Measurements from ENCODE around the gene MAP7. TPM values are rescaled to one million over a fixed set of nuclear protein-coding genes. Genes with fewer than 3 reads are reported as not detected.

Gene MAP7
- total and polyA plus RNA-seq, 9 of the 15 experiments (the other 6 are each of a cell fraction or from before 2014, with no cell fraction given): 0.76 to 7.7 (median 3.9) TPM

- TF ChIP-seq HOXB6 (CRISPR knock-in tag; IDR thresholded peaks at IDR 0.05; ENCODE audit: borderline replicate concordance) (no peak), MECOM (CRISPR knock-in tag; IDR thresholded peaks at IDR 0.05) (peak; percentile 99), CREB5 (CRISPR knock-in tag; IDR thresholded peaks at IDR 0.05) (no peak), THAP12 (CRISPR knock-in tag; IDR thresholded peaks at IDR 0.05) (no peak), ZNF174 (CRISPR knock-in tag; IDR thresholded peaks at IDR 0.05) (no peak), BHLHE40 (IDR thresholded peaks at IDR 0.05; ENCODE audit: low read length) (peak; percentile 43), SREBF1 (IDR thresholded peaks at IDR 0.05; ENCODE audit: borderline replicate concordance, low read depth, low read length) (no peak), ZBTB12 (CRISPR knock-in tag; IDR thresholded peaks at IDR 0.05) (peak; percentile 91), YY1 (IDR thresholded peaks at IDR 0.05; ENCODE audit: borderline replicate concordance in 1 of 3, control insufficient read depth in 1 of 3, extremely low read depth in 1 of 3, insufficient read depth in 3 of 3, insufficient read length in 1 of 3, insufficient replicate concordance in 2 of 3, low read depth in 1 of 3, low read length in 2 of 3) (no peak), SPI1 (IDR thresholded peaks at IDR 0.05; ENCODE audit: borderline replicate concordance, low read depth, low read length) (no peak)
- TF ChIP-seq, protein P1, sequence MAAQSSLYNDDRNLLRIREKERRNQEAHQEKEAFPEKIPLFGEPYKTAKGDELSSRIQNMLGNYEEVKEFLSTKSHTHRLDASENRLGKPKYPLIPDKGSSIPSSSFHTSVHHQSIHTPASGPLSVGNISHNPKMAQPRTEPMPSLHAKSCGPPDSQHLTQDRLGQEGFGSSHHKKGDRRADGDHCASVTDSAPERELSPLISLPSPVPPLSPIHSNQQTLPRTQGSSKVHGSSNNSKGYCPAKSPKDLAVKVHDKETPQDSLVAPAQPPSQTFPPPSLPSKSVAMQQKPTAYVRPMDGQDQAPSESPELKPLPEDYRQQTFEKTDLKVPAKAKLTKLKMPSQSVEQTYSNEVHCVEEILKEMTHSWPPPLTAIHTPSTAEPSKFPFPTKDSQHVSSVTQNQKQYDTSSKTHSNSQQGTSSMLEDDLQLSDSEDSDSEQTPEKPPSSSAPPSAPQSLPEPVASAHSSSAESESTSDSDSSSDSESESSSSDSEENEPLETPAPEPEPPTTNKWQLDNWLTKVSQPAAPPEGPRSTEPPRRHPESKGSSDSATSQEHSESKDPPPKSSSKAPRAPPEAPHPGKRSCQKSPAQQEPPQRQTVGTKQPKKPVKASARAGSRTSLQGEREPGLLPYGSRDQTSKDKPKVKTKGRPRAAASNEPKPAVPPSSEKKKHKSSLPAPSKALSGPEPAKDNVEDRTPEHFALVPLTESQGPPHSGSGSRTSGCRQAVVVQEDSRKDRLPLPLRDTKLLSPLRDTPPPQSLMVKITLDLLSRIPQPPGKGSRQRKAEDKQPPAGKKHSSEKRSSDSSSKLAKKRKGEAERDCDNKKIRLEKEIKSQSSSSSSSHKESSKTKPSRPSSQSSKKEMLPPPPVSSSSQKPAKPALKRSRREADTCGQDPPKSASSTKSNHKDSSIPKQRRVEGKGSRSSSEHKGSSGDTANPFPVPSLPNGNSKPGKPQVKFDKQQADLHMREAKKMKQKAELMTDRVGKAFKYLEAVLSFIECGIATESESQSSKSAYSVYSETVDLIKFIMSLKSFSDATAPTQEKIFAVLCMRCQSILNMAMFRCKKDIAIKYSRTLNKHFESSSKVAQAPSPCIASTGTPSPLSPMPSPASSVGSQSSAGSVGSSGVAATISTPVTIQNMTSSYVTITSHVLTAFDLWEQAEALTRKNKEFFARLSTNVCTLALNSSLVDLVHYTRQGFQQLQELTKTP (IDR thresholded peaks at IDR 0.05; ENCODE audit: low read depth in 1 of 2, partially characterized antibody in 2 of 2): peak in 1 of 2 experiments; percentile 24
- TF ChIP-seq, protein P2, sequence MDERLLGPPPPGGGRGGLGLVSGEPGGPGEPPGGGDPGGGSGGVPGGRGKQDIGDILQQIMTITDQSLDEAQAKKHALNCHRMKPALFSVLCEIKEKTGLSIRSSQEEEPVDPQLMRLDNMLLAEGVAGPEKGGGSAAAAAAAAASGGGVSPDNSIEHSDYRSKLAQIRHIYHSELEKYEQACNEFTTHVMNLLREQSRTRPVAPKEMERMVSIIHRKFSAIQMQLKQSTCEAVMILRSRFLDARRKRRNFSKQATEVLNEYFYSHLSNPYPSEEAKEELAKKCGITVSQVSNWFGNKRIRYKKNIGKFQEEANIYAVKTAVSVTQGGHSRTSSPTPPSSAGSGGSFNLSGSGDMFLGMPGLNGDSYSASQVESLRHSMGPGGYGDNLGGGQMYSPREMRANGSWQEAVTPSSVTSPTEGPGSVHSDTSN (CRISPR knock-in tag; IDR thresholded peaks at IDR 0.05; ENCODE audit: low read depth): peak; percentile 83
- TF ChIP-seq, protein P2 (tag; conservative IDR thresholded peaks at IDR 0.05; ENCODE audit: low read depth): peak; percentile 100
Measured at GRCh38 chr6:136403110-136403980, 146.9 kb downstream of the MAP7 start (continued).
